Lung (tissue), 12 donors: Measurements from ENCODE around the gene MC1R. TPM values are rescaled to one million over a fixed set of nuclear protein-coding genes. Genes with fewer than 3 reads are reported as not detected.

Source experiments
- ATAC-seq: fragments of 200-7000 bp; cut with Tn5 transposase; one replicate; pipeline ENCODE4 v1.9.1; 2020; ENCODE audit warnings: moderate number of reproducible peaks; ENCODE audit not compliant: insufficient read depth, low FRiP score
- DNase-seq, 3 donors: peaks; one replicate each; pipeline ENCODE4 v3.0.0-alpha.2; 2013 to 2017
- H3K27ac ChIP-seq, 2 donors: one replicate each; pipeline ENCODE4 v1.5.1; 2013; ENCODE audit warnings: mild to moderate bottlenecking in 2 of 2, moderate library complexity in 2 of 2, control low read depth in 1 of 2, inconsistent platforms in 1 of 2, low read depth in 1 of 2, low read length in 1 of 2
- H3K27me3 ChIP-seq, 3 donors: one replicate each; pipeline ENCODE4 v1.5.1; 2013; ENCODE audit warnings: low read length in 2 of 3; ENCODE audit not compliant: control insufficient read depth in 3 of 3, insufficient read depth in 3 of 3
- H3K36me3 ChIP-seq, 4 donors: one replicate each; pipeline ENCODE4 v1.5.1; 2013; ENCODE audit warnings: low read length in 4 of 4, mild to moderate bottlenecking in 1 of 4, moderate library complexity in 1 of 4; ENCODE audit not compliant: control insufficient read depth in 4 of 4, insufficient read depth in 4 of 4
- H3K4me1 ChIP-seq, 5 donors: one replicate each; pipeline ENCODE4 v1.5.1; 2013; ENCODE audit warnings: low read length in 5 of 5, mild to moderate bottlenecking in 2 of 5, moderate library complexity in 1 of 5; ENCODE audit not compliant: control insufficient read depth in 5 of 5, insufficient read depth in 5 of 5
- H3K4me3 ChIP-seq: one replicate; pipeline ENCODE4 v1.5.1; 2013; ENCODE audit warnings: mild to moderate bottlenecking, control low read depth, moderate library complexity
- H3K9ac ChIP-seq, 2 donors: one replicate each; pipeline ENCODE4 v1.5.1; 2013; ENCODE audit warnings: low read length in 2 of 2, control low read depth in 1 of 2; ENCODE audit not compliant: insufficient read depth in 1 of 2
- H3K9me3 ChIP-seq, 4 donors: one replicate each; pipeline ENCODE4 v1.5.1; 2013; ENCODE audit warnings: low read length in 3 of 4, mild to moderate bottlenecking in 1 of 4, moderate library complexity in 1 of 4; ENCODE audit not compliant: control insufficient read depth in 4 of 4, insufficient read depth in 3 of 4
- WGBS, 2 donors: extraction: QIAGEN DNeasy Blood & Tissue Kit; methylation state at CpG; one replicate each; pipeline ENCODE4 v1.1.7; 2013; 5-methylcytosine and 5-hydroxymethylcytosine counted together
- polyA plus RNA-seq, 2 donors: library from polyadenylated mRNA; stranded (reverse); fragments of 200-250 nt; gene quantifications; one replicate each; pipeline ENCODE4 v1.2.1, GENCODE V29; 2013
- total RNA-seq, 2 donors: library from RNA; depleted of rRNA in 1 of 2; stranded (reverse); fragments of >200 nt in 1 of 2; gene quantifications; one replicate each; pipeline ENCODE4 v1.2.1, GENCODE V29; 2014 to 2021
- TF ChIP-seq, protein P1 (sequence below): IDR thresholded peaks from 2 replicates; pipeline ENCODE4 v1.5.1; 2012; ENCODE audit warnings: mild to moderate bottlenecking; ENCODE audit errors: control extremely low read depth, extremely low read depth
- donor health status: control.
- donor health status: control.
- donor health status: Bipolar disorder and iron deficiency.
- donor health status: healthy.
- donor health status: DM: yes; HTN: yes; CAD: no.

MC1R gene
- total and polyA plus RNA-seq, 4 donors, result 2.9 to 7.1 (median 3.5) TPM

DNA sequence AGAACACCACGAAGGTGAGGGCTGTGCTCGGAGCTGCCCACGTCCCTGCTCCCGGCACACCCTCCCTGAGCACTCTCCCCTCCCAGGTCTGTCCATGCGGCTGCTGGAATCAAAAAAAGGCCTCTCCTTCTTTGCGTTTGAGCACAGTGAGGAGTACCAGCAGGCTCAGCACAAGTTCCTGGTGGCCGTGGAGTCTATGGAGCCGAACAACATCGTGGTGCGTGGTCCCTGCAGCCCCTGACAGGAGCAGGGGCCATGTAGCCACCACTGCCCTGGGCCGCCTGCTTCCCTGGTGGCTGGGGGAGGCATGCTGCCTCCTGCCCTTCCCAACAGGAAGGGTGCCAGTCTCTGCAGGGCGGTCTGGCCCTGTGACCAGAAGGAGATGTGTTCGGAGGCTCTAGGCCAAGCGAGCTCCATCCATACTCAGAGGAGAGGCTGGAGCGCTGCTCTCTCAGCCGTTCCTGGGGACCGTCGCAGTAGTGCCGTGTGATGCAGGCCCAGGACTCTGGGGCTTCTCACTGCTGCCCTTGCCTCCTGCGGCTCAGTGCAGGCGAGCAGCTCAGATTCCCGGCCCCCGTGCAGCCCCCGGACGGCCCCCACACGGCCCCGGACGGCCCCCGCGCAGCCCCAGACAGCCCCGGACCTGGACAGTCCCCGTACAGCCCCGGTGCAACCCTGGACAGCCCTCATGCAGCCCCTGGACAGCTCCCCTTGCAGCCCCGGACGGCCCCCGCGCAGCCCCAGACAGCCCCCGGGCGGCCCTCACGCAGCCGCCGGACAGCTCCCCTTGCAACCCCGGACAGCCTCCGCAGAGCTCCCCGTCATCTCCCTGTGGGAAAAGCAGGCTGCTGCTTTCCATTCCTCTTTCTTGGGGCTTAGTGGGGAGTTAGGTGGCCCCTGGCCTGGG, 24.8 kb upstream of the MC1R start:
- Histone ChIP-seq H3K36me3 (peaks cover 13 to 72% (median 29%) of the 10 kb centered on the region in 4 donors), H3K4me1 (no peaks in the 10 kb centered on the region), H3K27ac (no peak overlapping the region), H3K9ac (no peak overlapping the region), H3K4me3 (no peak overlapping the region), H3K9me3 (no peaks in the 10 kb centered on the region), H3K27me3 (no peaks in the 10 kb centered on the region)
- DNase-seq (no peak), ATAC-seq (no peak)
- TF ChIP-seq, protein P1, sequence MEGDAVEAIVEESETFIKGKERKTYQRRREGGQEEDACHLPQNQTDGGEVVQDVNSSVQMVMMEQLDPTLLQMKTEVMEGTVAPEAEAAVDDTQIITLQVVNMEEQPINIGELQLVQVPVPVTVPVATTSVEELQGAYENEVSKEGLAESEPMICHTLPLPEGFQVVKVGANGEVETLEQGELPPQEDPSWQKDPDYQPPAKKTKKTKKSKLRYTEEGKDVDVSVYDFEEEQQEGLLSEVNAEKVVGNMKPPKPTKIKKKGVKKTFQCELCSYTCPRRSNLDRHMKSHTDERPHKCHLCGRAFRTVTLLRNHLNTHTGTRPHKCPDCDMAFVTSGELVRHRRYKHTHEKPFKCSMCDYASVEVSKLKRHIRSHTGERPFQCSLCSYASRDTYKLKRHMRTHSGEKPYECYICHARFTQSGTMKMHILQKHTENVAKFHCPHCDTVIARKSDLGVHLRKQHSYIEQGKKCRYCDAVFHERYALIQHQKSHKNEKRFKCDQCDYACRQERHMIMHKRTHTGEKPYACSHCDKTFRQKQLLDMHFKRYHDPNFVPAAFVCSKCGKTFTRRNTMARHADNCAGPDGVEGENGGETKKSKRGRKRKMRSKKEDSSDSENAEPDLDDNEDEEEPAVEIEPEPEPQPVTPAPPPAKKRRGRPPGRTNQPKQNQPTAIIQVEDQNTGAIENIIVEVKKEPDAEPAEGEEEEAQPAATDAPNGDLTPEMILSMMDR, result no peak
- 96 to 97% methylated on average over 45 of the region's 45 CpGs for WGBS, 2 donors

DNA sequence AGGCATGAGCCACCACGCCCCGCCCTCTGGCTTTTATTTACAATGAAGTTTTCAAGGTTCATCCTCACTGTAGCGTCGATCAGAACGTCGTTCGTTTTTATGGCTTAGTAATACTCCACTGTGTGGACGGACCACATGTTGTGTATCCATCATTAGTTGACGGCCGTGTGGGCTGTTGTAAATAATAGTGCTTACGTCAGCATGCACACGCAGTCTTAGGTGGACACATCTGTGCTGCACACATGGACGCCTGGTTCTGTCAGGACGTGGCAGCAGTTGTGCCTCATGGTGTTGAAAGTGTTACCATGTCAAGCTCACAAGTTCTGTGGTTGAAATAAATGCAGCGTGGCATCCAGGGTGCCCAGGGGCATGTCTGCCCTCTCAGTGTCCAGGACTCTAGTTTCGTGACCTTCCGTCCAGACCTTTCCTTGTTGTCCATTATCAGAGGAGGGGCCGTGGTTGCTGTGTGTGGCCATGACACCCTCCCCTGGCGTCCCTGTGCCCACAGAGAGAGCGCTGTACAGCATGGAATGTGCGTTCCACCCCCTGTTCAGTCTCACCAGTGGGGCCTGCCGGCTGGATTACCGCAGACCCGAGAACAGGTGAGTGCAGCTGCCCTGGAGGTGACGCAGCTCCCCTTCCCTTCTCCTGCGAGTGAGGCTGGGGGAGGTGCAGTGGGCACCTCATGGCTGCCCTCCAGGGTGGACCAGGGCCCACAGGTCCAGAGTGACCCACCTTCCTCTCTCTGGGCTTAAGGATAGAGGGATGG, 23.0 kb upstream of the MC1R start:
- Histone ChIP-seq H3K4me3 (no peak overlapping the region), H3K27ac (no peak overlapping the region), H3K9ac (no peak overlapping the region), H3K4me1 (no peaks in the 10 kb centered on the region), H3K36me3 (peaks cover 8 to 79% (median 34%) of the 10 kb centered on the region in 4 donors), H3K27me3 (no peaks in the 10 kb centered on the region), H3K9me3 (no peaks in the 10 kb centered on the region)
- ATAC-seq, result no peak
- TF ChIP-seq, protein P1, result no peak
- DNase-seq, result no peak
- 94 to 96% methylated on average over 26 of the region's 26 CpGs for WGBS, 2 donors

DNA sequence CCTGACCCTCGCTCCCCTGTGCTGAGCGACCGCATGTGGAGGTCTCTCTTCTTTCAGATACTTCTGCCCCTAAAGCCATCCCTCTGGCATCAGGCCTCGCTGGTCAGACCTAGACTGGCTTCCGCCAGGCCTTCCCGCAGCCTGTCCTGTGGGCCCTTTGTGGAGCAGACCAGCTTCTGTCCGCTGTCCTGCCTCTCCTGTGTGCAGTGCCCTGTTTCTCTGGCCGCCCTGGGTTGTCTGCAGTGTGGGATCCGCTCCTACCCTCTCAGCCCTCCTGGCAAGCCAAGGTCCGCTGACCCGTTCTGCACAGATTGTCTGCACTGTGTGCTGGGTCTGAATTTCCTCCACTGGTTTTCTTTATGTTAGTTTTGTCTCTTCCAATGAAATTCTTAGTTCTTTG, 21.5 kb upstream of the MC1R start:
- 97 to 98% methylated on average over 11 of the region's 11 CpGs for WGBS, 2 donors

More for the DNA sequence above, 21.5 kb upstream of the MC1R start:
- H3K4me1 ChIP-seq, result no peaks in the 10 kb centered on the region
- no peak overlapping the region for H3K27ac ChIP-seq
- TF ChIP-seq, protein P1, result no peak
- H3K4me3 ChIP-seq, result no peak overlapping the region
- H3K9ac ChIP-seq, result no peak overlapping the region
- DNase-seq (no peak), ATAC-seq (no peak)
- H3K36me3 ChIP-seq, result peaks cover 5 to 72% (median 35%) of the 10 kb centered on the region in 4 donors
- no peaks in the 10 kb centered on the region for H3K9me3 ChIP-seq
- H3K27me3 ChIP-seq, result no peaks in the 10 kb centered on the region
